Gastroesophageal sphincter (tissue), 4 donors: ENCODE data around the gene ARHGAP42. TPM values are rescaled to one million over a fixed set of nuclear protein-coding genes. Genes with fewer than 3 reads are reported as not detected.

Experiments
- ATAC-seq: fragments of 150-250 bp; one replicate; pipeline ENCODE4 v1.9.1; 2016; ENCODE audit warnings: mild to moderate bottlenecking, moderate library complexity
- H3K27ac ChIP-seq, 4 donors: fragments of 200-600 bp; sonication (generic) in 3 of 4; 1 replicate in 3 of 4; 2 replicates in 1 of 4; pipeline ENCODE4 v1.5.1; 2016 to 2019
- H3K27me3 ChIP-seq: fragments of 200-600 bp; sonication (generic); one replicate; pipeline ENCODE4 v1.5.1; 2019
- H3K36me3 ChIP-seq, 2 donors: fragments of 200-600 bp; sonication (generic); one replicate each; pipeline ENCODE4 v1.5.1; 2019; ENCODE audit warnings: control low read depth in 1 of 2
- H3K4me1 ChIP-seq, 3 donors: fragments of 200-600 bp; sonication (generic); 1 replicate in 2 of 3; 2 replicates in 1 of 3; pipeline ENCODE4 v1.5.1; 2016 to 2019; ENCODE audit warnings: control low read depth in 2 of 3
- H3K4me3 ChIP-seq, 2 donors: fragments of 200-600 bp; sonication (generic); one replicate each; pipeline ENCODE4 v1.5.1; 2019; ENCODE audit warnings: mild to moderate bottlenecking in 1 of 2, moderate library complexity in 1 of 2
- H3K9me3 ChIP-seq, 3 donors: fragments of 200-600 bp; sonication (generic); one replicate each; pipeline ENCODE4 v1.5.1; 2017 to 2019; ENCODE audit warnings: control low read depth in 2 of 3
- EP300 ChIP-seq: sonication (generic); formaldehyde crosslinking; IDR thresholded peaks from one replicate; pipeline ENCODE4 v1.6.1; 2017; ENCODE audit warnings: antibody characterized with exemption, mild to moderate bottlenecking
- POLR2A ChIP-seq, 2 donors: fragments of 450-650 bp; IDR thresholded peaks; one replicate each; pipeline ENCODE4 v1.6.1; 2017; ENCODE audit warnings: antibody characterized with exemption in 2 of 2, mild to moderate bottlenecking in 2 of 2, moderate library complexity in 1 of 2
- POLR2AphosphoS5 ChIP-seq: sonication (generic); formaldehyde crosslinking; IDR thresholded peaks from one replicate; pipeline ENCODE4 v1.6.1; 2017; ENCODE audit warnings: antibody characterized with exemption
- WGBS, 2 donors: methylation state at CpG; one replicate each; pipeline ENCODE4 v1.1.5; 2018; ENCODE audit warnings: low coverage in 1 of 2; 5-methylcytosine and 5-hydroxymethylcytosine counted together
- total RNA-seq, 4 donors: library from RNA; depleted of rRNA; stranded (reverse); fragments of >200 nt; gene quantifications; one replicate each; pipeline ENCODE4 v1.1.0, GENCODE V29; 2016
- TF ChIP-seq, protein P1 (sequence below), 4 experiments: fragments of 200-600 bp in 2 of 4; fragments of 450-650 bp in 2 of 4; sonication (generic) in 1 of 4; IDR thresholded peaks; one replicate each; pipeline ENCODE4 v1.5.1; 2017 to 2019; ENCODE audit warnings: antibody characterized with exemption in 4 of 4, mild to moderate bottlenecking in 2 of 4, moderate library complexity in 2 of 4

ARHGAP42 gene
- total RNA-seq, 4 donors from 2014 or later: 6.3 to 29.1 (median 9.9) TPM

DNA sequence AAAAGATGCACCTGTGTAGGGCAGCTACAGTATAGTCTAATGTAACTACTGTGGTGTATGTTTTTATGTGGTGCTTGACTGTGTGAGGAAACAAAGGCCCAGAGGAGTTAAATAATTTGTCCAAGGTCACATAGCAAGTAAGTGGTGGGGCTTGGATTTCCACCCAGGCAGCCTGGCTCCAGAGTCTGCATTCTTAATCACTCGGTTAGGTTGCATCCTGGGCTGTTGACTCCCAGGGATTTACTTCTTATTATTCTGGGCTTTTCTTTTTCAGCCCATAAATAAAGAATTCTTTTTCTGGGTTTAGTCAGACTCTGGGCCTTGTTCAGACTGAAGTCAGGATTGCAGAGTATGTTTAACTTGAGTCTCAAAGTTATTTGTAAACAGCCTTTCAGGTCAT, 82.1 kb downstream of the ARHGAP42 start:
- Histone ChIP-seq H3K36me3 (peaks cover 0 to 15% of the 10 kb centered on the region in 2 donors), H3K9me3 (no peaks in the 10 kb centered on the region), H3K27ac (no peak overlapping the region), H3K27me3 (no peaks in the 10 kb centered on the region), H3K4me3 (no peak overlapping the region), H3K4me1 (no peaks in the 10 kb centered on the region)
- 13 to 40% methylated on average over 1 of the region's 1 CpG for WGBS, 2 donors
- no peak for ATAC-seq
- TF ChIP-seq, protein P1, sequence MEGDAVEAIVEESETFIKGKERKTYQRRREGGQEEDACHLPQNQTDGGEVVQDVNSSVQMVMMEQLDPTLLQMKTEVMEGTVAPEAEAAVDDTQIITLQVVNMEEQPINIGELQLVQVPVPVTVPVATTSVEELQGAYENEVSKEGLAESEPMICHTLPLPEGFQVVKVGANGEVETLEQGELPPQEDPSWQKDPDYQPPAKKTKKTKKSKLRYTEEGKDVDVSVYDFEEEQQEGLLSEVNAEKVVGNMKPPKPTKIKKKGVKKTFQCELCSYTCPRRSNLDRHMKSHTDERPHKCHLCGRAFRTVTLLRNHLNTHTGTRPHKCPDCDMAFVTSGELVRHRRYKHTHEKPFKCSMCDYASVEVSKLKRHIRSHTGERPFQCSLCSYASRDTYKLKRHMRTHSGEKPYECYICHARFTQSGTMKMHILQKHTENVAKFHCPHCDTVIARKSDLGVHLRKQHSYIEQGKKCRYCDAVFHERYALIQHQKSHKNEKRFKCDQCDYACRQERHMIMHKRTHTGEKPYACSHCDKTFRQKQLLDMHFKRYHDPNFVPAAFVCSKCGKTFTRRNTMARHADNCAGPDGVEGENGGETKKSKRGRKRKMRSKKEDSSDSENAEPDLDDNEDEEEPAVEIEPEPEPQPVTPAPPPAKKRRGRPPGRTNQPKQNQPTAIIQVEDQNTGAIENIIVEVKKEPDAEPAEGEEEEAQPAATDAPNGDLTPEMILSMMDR (IDR thresholded peaks at IDR 0.05): no peak
- TF ChIP-seq EP300: no peak
- TF ChIP-seq POLR2AphosphoS5: no peak
- no peak for TF ChIP-seq POLR2A (IDR thresholded peaks at IDR 0.05)

DNA sequence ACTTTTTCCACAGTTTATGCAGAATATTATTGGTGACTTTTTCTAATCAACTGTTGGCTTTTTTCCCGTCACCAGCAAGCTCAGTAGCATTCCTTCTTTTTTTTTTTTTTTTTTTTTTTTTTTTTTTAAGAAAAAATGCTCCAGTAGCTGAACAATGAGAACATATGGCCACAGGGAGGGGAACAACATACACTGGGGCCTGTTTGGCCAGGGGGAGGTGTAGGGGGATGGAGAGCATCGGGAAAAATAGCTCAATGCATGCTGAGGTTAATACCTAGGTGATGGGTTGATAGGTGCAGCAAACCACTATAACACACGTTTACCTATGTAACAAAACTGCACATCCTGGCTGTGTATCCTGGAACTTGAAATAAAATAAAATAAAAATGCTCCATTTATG, 82.5 kb downstream of the ARHGAP42 start:
- Histone ChIP-seq H3K27me3 (no peaks in the 10 kb centered on the region), H3K36me3 (peaks cover 0 to 20% of the 10 kb centered on the region in 2 donors), H3K4me1 (no peaks in the 10 kb centered on the region), H3K9me3 (no peaks in the 10 kb centered on the region), H3K4me3 (no peak overlapping the region), H3K27ac (no peak overlapping the region)
- no peak for ATAC-seq
- WGBS, 2 donors: 60 to 69% methylated on average over 2 to 3 of the region's 3 CpGs
- TF ChIP-seq EP300 (no peak), POLR2AphosphoS5 (no peak), POLR2A (IDR thresholded peaks at IDR 0.05) (no peak)
- TF ChIP-seq, protein P1 (IDR thresholded peaks at IDR 0.05): no peak

GRCh38 chr11:100774132-100774531, 87.0 kb downstream of the ARHGAP42 start:
- peaks cover 0 to 7% (median 0%) of the 10 kb centered on the region in 3 donors for H3K4me1 ChIP-seq
- 91 to 92% methylated on average over 7 of the region's 7 CpGs for WGBS, 2 donors

GRCh38 chr11:100774859-100775258, 87.8 kb downstream of the ARHGAP42 start:
- Histone ChIP-seq H3K27ac (no peak overlapping the region), H3K4me3 (no peak overlapping the region), H3K4me1 (peaks cover 0 to 7% (median 0%) of the 10 kb centered on the region in 3 donors), H3K36me3 (peaks cover 0 to 22% of the 10 kb centered on the region in 2 donors), H3K27me3 (no peaks in the 10 kb centered on the region), H3K9me3 (no peaks in the 10 kb centered on the region)
- 50% methylated on average over 1 of the region's 3 CpGs; no CpG with 5 or more reads in 1 of the 2 donors for WGBS, 2 donors
- TF ChIP-seq, protein P1 (IDR thresholded peaks at IDR 0.05): no peak
- TF ChIP-seq POLR2AphosphoS5 (no peak), EP300 (no peak), POLR2A (IDR thresholded peaks at IDR 0.05) (no peak)
- no peak for ATAC-seq

More at GRCh38 chr11:100774132-100774531, 87.0 kb downstream of the ARHGAP42 start:
- no peak for TF ChIP-seq POLR2A (IDR thresholded peaks at IDR 0.05)
- H3K36me3 ChIP-seq: peaks cover 0 to 22% of the 10 kb centered on the region in 2 donors
- H3K4me3 ChIP-seq: no peak overlapping the region
- no peak for ATAC-seq
- no peaks in the 10 kb centered on the region for H3K27me3 ChIP-seq
- no peaks in the 10 kb centered on the region for H3K9me3 ChIP-seq
- H3K27ac ChIP-seq: no peak overlapping the region

DNA sequence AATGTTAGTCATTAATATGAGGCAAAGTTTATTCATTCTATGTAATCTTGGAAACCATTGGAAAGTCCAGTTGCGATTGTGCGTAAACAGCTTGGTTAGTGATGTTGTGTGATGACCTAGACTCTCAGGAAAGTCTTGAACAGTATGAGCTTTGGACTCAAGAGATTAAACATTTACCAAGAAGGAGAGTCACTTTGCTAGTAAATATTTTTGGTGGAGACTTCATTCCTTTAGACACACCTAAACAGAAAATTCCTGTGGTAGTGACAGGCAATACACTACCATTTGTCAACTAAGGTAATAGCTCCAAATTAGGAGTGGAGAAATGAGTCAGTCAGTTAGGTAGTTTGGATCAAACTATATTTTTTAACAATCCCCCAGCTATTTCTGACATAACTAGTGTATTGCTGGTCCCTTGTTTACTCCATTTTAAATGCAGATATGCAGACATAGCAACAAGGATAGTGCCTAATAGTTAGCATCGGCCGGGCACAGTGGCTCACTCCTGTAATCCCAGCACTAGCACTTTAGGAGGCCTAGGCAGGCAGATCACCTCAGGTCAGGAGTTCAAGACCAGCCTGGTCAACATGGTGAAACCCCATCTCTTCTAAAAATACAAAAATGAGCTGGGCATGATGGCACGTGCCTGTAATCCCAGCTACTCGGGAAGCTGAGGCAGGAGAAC, 89.3 kb downstream of the ARHGAP42 start:
- H3K4me1 ChIP-seq: peaks cover 0 to 7% (median 0%) of the 10 kb centered on the region in 3 donors
- no peak for ATAC-seq
- WGBS, 2 donors: 68 to 79% methylated on average over 2 to 4 of the region's 6 CpGs
- H3K4me3 ChIP-seq: no peak overlapping the region
- H3K27me3 ChIP-seq: no peaks in the 10 kb centered on the region
- TF ChIP-seq POLR2AphosphoS5: no peak
- TF ChIP-seq POLR2A (IDR thresholded peaks at IDR 0.05): no peak
- TF ChIP-seq, protein P1 (IDR thresholded peaks at IDR 0.05): no peak
- no peak for TF ChIP-seq EP300
- H3K36me3 ChIP-seq: peaks cover 0 to 17% of the 10 kb centered on the region in 2 donors
- H3K9me3 ChIP-seq: no peaks in the 10 kb centered on the region
- no peak overlapping the region for H3K27ac ChIP-seq
